ENCODE measurements around the gene SLC9A5.
A peak's percentile ranks its signal among the peaks of the same experiment; 100 is the strongest.

SLC9A5 gene

GRCh38 chr16:67296420-67296819, 47.6 kb downstream of the SLC9A5 start:
- TF ChIP-seq, protein P1, sequence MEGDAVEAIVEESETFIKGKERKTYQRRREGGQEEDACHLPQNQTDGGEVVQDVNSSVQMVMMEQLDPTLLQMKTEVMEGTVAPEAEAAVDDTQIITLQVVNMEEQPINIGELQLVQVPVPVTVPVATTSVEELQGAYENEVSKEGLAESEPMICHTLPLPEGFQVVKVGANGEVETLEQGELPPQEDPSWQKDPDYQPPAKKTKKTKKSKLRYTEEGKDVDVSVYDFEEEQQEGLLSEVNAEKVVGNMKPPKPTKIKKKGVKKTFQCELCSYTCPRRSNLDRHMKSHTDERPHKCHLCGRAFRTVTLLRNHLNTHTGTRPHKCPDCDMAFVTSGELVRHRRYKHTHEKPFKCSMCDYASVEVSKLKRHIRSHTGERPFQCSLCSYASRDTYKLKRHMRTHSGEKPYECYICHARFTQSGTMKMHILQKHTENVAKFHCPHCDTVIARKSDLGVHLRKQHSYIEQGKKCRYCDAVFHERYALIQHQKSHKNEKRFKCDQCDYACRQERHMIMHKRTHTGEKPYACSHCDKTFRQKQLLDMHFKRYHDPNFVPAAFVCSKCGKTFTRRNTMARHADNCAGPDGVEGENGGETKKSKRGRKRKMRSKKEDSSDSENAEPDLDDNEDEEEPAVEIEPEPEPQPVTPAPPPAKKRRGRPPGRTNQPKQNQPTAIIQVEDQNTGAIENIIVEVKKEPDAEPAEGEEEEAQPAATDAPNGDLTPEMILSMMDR (IDR thresholded peaks at IDR 0.05; ENCODE audit: unreplicated experiment in 3 of 3), result no peak
- Mint-ChIP-seq H3K27ac (peak overlapping the region in 1 of 3 experiments; percentile 8), H3K9me3 (no peaks in the 10 kb centered on the region), H3K27me3 (ENCODE audit: low read depth) (peaks cover 10% of the 10 kb centered on the region), H3K36me3 (ENCODE audit: low read depth) (no peaks in the 10 kb centered on the region), H3K4me3 (no peak overlapping the region), H3K4me1 (peaks cover 12% of the 10 kb centered on the region)

DNA sequence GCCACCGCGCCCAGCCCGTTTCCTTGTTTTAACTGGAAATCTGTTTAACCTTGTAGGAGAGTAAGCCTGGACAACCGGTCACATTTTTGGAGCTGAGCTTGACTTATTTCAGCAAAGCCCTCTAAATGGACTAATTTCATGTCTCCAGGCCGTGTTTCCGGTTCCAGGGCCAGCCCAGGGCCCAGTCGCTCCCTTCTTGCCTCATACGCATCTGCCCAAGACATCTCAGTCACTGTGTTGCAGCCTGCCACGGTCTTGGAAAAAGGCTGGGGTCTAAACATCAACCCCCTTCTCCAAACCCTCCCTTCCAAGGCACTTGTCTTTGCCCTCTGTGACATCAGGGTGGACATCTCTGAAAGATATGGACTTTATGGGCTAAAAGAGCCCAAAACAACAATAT, 49.5 kb downstream of the SLC9A5 start:
- H3K4me3 Mint-ChIP-seq, result no peak overlapping the region
- no peaks in the 10 kb centered on the region for H3K27me3 Mint-ChIP-seq (ENCODE audit: low read depth)
- H3K4me1 Mint-ChIP-seq, result peaks cover 25% of the 10 kb centered on the region
- no peaks in the 10 kb centered on the region for H3K36me3 Mint-ChIP-seq (ENCODE audit: low read depth)
- TF ChIP-seq, protein P1 (IDR thresholded peaks at IDR 0.05; ENCODE audit: unreplicated experiment in 3 of 3), result no peak
- no peaks in the 10 kb centered on the region for H3K9me3 Mint-ChIP-seq
- H3K27ac Mint-ChIP-seq, result no peak overlapping the region

GRCh38 chr16:67299269-67299668, 50.5 kb downstream of the SLC9A5 start:
- H3K27me3 Mint-ChIP-seq (ENCODE audit: low read depth), result no peaks in the 10 kb centered on the region

DNA sequence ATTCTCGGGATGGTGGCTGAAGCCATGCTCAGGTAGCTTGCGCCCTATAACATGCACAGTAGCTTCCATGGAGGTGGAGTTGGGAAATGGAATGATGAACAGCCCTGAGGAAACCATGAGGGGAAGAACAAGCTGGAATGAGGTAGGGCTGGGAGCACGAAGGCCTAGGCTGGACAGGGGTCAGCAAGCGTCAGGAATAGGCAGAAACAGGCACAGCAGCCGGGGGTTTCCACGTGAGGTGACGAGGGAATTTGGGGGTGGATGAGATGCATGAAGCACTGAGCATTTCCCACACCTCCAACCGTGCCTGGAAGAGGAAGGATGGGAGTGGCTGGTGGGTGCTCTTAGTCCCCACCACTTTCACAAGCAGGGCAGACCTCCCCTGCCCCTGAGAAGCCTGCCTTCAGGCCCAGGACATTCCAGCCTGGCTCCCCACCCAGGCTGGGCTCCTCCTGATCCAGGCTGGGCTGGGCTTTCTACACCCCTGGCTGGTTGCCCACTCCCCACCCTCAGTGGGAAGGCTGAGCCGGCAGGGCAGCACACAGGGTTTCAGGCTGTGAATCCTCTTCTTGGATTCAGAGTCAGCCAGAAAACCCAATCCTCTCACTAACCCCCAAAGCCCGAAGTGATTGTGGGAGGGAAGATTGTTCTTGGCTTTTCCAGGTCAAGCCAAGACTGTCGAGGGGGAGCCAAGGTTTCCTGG, 52.5 kb downstream of the SLC9A5 start:
- Mint-ChIP-seq H3K4me3 (no peak overlapping the region), H3K27ac (peak overlapping the region in 2 of 3 experiments; percentile 66 to 74), H3K36me3 (ENCODE audit: low read depth) (no peaks in the 10 kb centered on the region), H3K4me1 (peaks cover 24% of the 10 kb centered on the region), H3K27me3 (ENCODE audit: low read depth) (peaks cover 4% of the 10 kb centered on the region), H3K9me3 (no peaks in the 10 kb centered on the region)
- TF ChIP-seq, protein P1 (IDR thresholded peaks at IDR 0.05; ENCODE audit: unreplicated experiment in 3 of 3), result no peak

More at GRCh38 chr16:67299269-67299668, 50.5 kb downstream of the SLC9A5 start:
- TF ChIP-seq, protein P1 (IDR thresholded peaks at IDR 0.05; ENCODE audit: unreplicated experiment in 3 of 3), result no peak
- Mint-ChIP-seq H3K9me3 (no peaks in the 10 kb centered on the region), H3K27ac (no peak overlapping the region), H3K4me1 (peaks cover 25% of the 10 kb centered on the region), H3K4me3 (no peak overlapping the region), H3K36me3 (ENCODE audit: low read depth) (no peaks in the 10 kb centered on the region)

GRCh38 chr16:67302076-67302475, 53.3 kb downstream of the SLC9A5 start:
- no peaks in the 10 kb centered on the region for H3K36me3 Mint-ChIP-seq (ENCODE audit: low read depth)
- no peaks in the 10 kb centered on the region for H3K9me3 Mint-ChIP-seq
- H3K4me1 Mint-ChIP-seq, result peaks cover 19% of the 10 kb centered on the region
- peaks cover 4% of the 10 kb centered on the region for H3K27me3 Mint-ChIP-seq (ENCODE audit: low read depth)
- H3K4me3 Mint-ChIP-seq, result no peak overlapping the region
- H3K27ac Mint-ChIP-seq, result peak overlapping the region in 2 of 3 experiments; percentile 51 to 66
- TF ChIP-seq, protein P1 (IDR thresholded peaks at IDR 0.05; ENCODE audit: unreplicated experiment in 3 of 3), result no peak

- Mint-ChIP-seq H3K4me3 (no peak overlapping the region), H3K4me1 (peaks cover 19% of the 10 kb centered on the region), H3K27ac (no peak overlapping the region), H3K9me3 (no peaks in the 10 kb centered on the region), H3K27me3 (ENCODE audit: low read depth) (peaks cover 4% of the 10 kb centered on the region), H3K36me3 (ENCODE audit: low read depth) (no peaks in the 10 kb centered on the region)
- TF ChIP-seq, protein P1 (IDR thresholded peaks at IDR 0.05; ENCODE audit: unreplicated experiment in 3 of 3), result no peak
These were observed 54.2 kb downstream of the SLC9A5 start for GRCh38 chr16:67302970-67303369.

Data from nephron (organoid).